NCI-H1694 treated with DMSO at 0.1 percent for 48 hours (cell line): ENCODE data around the gene ITGAX.
"Not testable (repeated sequence)": the region's sequence is repeated elsewhere in the genome, so short reads cannot be mapped to it uniquely, and the experiment has no call there.

ENCODE experiments used
- DNase-seq: peaks from one replicate; lab custom pipeline; 2025; lab: John Stamatoyannopoulos, UW

Gene ITGAX

DNA sequence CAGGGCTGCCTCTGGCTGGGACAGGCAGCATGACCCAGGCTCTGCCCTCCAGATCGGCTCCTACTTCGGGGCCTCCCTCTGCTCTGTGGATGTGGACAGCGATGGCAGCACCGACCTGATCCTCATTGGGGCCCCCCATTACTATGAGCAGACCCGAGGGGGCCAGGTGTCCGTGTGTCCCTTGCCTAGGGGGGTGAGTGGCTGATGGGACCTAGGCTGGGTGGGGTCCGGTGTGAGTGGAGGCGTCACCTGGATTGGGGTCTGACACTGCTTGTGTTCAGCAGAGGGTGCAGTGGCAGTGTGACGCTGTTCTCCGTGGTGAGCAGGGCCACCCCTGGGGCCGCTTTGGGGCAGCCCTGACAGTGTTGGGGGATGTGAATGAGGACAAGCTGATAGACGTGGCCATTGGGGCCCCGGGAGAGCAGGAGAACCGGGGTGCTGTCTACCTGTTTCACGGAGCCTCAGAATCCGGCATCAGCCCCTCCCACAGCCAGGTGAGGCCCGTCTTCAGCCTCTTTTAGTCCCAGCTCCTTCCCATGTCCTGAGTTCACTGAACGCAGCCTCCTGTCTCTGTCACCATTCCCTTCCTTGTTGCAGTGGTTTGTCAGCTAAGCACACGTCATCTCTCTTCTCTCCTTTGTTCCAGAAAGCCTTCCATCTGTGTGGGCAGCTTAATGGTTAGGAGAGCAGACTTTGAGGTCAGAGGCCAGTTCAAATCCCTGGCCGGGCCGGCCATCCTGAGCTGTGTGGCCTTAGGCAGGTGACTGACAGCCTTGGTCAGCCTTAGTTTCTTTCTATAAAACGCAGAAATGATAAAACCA, 56.3 kb downstream of the ITGAX start:
- DNase-seq, result no peak

DNA sequence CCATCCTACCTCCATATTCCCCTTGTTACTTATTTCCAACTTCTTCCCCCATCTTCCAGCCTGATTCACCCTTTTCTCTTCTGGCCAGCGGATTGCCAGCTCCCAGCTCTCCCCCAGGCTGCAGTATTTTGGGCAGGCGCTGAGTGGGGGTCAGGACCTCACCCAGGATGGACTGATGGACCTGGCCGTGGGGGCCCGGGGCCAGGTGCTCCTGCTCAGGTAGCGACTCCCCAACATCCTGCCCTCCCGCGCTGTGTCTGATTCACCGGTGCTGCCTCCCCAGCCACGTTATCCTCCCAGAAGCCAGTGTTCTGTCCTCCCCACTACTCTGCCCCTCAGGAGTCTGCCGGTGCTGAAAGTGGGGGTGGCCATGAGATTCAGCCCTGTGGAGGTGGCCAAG, 57.8 kb downstream of the ITGAX start:
- DNase-seq, result no peak

DNA sequence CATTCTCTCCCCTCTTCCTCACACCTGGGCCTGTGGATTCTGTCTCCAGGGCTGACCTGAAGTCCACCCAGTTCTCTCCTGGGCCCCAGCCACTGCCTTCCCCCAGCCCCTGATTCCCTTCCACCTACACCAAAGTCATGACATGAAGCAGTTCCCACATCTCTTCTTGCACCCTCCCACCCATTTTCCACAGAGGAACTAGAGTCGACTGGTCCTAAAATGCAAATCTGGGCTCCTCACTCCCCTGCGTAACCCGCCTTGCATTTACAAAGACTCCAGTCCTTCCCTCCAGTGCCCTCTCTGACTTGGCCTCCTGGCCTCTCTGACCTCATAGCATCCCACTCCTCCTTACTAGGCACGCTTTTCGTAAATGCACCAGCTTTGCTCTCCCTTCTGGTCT, 58.4 kb downstream of the ITGAX start:
- no peak for DNase-seq

DNA sequence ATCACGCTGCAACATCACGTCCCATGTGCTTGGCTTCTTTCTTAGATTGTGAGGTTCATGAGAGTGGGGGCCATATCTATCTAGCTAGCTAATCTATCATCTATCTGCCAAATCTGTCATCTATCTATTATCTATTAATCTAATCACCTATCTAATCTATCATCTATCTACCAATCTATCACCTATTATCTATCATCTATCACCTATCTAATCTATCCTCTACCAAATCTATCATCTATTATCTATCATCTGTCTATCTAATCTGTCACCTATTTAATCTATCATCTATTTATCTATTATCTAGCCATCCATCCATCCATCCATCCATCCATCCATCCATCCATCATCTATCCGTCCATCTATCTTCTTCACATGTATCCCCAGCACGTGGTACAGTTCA, 59.0 kb downstream of the ITGAX start:
- no peak for DNase-seq

DNA sequence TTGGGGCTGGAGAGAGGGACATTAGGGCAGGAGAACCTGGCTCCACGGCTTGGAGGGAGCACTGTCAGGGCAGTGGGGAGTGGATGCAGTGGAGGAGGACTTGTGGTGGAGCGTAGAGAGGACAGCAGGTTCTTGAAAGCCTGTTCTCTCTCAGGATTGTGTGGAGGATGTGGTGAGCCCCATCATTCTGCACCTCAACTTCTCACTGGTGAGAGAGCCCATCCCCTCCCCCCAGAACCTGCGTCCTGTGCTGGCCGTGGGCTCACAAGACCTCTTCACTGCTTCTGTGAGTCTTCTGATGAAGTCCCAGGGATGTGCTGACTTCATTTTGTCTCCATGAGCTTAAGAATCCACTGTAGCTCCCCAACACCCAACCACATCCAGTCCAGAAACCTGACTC, 59.7 kb downstream of the ITGAX start:
- no peak for DNase-seq

DNA sequence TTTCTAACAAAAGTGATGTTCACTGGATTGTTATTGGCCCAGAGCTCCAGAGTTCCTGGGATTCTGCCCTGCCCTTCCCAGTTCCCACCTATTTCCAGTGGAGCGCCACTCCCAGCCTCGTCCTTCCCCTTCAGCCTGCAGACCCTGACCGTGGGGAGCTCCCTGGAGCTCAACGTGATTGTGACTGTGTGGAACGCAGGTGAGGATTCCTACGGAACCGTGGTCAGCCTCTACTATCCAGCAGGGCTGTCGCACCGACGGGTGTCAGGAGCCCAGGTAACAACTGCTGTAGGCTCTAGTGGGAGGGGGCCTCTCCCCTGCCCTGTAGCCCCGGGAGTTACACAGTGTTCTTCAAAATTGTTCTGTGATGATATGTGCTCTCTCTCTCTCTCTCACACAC, 61.4 kb downstream of the ITGAX start:
- no peak for DNase-seq

DNA sequence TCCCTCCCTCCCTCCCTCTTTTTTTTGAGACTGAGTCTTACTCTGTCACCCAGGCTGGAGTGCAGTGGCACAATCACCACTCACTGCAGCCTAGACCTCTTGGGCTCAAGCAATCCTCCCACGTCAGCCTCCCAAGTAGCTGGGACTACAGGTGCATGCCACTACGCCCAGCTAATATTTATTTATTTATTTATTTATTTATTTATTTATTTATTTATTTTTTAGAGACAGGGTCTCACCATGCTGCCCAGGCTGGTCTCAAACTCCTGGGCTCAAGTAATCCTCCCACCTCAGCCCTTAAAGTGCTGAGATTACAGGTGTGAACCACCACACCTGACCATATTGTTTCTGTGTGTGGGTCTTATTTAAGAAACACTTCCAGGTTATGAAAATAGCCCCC, 62.1 kb downstream of the ITGAX start:
- DNase-seq, result not testable (repeated sequence)

DNA sequence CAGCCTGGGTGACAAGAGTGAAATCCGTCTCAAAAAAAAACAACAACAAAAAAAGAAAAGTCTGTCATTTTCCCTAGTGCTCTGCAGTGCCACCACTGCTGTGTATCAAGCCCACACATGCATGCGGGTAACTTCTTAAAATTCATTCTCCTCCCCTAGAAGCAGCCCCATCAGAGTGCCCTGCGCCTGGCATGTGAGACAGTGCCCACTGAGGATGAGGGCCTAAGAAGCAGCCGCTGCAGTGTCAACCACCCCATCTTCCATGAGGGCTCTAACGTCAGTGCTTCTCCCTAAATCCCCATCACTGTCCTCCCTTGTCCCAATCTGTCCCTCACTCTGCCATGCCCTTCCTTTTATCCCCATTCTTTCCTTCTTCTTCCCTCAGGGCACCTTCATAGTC, 62.9 kb downstream of the ITGAX start:
- DNase-seq, result no peak

DNA sequence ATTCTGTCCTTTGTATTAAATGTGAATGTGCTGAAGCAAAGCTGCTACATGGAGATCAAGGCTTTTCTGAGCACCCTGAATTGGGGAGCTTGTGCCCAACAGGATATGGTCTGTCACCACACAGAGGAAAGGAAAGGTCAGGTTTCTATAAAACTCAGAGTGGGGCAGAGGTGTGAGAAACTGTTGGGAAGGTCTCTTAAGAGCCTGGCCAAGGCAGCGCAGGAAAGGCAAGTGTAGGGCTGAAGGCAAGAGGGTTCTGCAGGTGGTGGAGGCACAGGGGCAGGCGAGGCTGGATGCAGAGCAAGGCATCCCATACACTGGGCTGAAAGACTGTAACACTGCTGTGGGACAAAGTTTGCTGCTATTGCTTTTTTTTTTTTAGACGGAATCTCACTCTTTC, 65.1 kb downstream of the ITGAX start:
- no peak for DNase-seq

DNA sequence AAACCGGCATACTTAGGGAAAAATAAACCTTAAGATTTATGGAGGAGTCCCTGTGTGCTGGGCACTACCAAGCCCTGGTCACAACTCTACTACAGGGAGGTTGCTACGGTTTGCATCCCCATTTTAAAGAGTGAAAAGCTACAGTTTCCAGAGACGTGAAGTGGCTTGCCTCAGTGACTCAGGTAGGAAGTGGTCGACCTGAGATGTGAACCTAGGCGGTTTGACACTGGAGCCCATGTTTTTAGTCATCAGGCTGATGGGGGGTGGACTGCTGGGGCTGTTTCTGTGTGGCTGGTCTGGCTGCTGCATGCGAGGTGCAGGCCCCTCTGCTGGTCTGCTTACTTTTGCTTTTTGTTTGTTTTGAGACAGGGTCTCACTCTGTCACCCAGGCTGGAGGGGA, 66.6 kb downstream of the ITGAX start:
- no peak for DNase-seq

DNA sequence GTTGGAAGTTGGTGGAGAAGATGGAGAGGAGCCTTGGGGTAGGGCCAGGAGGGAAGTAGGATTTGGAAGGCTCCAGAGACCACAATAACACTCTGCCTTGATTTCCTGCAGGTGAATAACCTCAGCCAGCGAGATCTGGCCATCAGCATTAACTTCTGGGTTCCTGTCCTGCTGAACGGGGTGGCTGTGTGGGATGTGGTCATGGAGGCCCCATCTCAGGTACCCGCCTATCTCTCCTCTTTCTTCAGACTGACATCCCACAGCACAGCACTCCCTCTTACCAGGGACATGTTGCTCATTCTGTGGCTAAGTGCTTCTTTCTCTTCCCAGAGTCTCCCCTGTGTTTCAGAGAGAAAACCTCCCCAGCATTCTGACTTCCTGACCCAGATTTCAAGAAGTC, 68.3 kb downstream of the ITGAX start:
- no peak for DNase-seq

DNA sequence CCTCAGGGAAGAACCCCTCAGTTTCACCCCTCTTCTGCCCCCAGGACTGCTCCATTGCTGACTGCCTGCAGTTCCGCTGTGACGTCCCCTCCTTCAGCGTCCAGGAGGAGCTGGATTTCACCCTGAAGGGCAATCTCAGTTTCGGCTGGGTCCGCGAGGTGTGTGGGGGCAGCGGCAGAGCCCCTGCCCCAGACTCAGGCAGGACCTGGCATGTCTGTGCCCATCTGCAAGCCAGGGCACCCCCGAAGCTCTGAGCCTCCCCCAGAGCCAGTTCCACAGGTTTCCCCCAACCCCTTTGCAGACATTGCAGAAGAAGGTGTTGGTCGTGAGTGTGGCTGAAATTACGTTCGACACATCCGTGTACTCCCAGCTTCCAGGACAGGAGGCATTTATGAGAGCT, 68.8 kb downstream of the ITGAX start:
- no peak for DNase-seq

DNA sequence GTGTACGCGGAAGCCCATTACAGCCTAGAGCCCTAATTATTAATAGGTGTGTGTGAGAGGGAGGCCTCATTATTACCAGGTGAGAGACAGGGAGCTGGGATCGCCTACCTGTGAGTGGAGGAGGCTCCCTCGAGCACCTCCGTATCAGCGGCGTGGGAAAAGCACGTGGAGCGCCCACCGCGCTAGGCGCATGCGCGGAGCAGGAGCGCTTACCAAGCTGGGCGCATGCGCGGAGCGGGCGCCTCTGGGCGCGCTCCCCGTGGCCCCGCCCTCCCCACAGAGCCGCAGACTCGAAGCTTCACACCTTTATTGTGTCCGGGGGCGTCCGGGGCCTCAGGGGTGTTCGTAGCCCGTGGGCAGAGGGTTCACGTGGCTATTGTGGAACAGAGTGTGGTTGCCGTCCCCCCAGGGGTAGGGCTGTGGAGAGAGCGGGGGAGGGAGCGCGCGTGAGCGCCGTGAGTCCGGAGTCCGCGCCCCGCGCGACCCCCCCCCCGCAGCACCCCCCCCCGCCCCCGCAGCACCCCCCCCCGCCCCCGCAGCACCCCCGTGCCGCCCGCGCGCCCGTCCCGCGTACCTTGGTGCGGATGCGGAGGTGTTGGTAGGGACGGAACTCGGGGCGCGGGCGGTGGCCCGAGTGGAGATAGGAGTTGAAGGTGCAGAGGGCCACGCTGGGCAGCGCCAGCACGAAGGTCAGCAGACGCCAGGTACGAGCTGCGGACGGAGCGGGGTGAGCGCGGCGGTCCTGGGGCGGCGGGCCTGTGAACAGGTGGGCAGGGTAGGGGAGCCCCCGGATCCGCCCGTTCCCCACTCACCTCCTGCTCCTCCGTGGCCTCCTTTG, 72.7 kb downstream of the ITGAX start:
- no peak for DNase-seq

DNA sequence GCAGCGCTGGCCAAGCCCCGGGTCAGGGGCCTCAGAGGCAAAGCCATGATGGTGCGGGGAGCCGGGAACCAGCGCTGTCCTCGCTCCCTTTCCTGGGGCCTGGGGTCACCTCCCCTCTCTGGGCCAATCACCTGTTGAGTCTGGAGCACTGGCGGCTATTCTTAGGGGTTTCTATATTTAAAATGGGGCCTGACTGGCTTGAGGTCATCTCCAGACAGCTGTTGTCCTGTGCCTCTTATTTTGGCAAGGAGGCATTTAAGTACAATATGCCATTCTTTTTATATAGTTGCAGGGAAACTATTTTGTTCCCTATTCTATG, 73.3 kb downstream of the ITGAX start, which contains the start of gene COX6A2:
Gene COX6A2, minus strand, starts transcription at position 82 of the 319 bp plus-strand sequence. Its CDS starts 35 bp downstream, at position 47.
- no peak for DNase-seq

DNA sequence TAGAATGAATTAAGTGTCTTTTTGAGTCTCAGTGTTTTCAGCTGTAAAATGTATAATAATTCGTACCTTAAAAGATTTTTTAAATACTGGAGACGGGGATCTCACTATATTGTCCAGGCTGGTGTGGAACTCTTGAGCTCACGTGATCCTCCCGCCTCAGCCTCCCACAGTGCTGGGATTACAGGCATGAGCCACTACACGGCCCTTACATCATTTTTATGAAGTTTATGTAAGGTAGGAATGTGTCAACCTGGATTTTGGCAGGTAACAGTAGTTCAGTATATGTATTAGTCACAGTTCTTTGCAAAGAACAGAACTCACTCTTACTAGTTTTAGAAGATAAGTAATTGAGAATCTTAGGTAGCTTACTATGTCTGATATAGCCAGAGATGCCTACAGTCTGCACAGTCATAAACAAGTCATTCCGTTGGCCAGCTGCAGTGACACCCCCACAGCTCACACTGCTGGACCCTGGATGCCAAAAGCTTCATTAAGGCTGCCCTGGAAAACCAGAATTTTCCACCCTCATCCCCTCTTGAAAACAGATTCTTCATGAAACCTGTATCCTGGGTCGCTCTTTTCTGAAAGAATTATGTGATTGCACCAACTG, 73.8 kb downstream of the ITGAX start:
- no peak for DNase-seq

DNA sequence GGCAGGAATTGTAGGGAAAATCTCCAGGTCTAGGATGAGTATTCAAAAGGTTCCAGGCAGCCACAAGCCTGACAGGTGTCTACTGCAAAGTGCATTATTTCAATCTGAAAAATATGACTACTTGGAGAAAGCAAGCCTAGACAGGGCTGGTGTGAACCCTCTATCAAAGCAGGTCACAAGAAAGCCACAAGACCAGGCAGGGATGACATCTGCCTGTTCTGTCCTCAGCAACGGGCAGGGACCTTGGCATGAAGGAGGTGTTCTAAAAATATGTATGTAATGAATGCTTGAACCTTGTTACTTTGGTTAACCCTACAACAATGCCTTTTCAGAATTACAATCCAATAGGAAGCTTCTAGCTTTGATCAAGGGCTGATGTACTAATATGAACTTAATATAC, 74.3 kb downstream of the ITGAX start:
- DNase-seq, result no peak

DNA sequence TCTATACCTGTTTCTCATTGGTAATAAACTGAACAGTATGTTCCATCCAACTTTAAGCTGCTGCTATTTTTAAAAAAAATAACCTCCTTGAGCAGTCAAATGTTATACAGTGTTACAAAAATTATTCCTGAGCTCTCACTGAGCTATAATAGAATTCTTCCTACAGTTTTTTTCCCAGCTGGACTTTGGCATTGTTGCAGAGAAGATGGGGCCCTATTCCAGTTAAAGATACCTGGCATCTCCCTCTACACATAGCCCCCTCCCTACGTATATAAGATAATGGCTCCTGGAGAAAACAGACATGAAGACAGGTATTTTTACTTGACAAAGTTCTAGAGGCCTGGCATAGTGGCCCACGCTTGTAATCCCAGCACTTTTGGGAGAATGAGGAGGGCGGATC, 74.8 kb downstream of the ITGAX start:
- no peak for DNase-seq

DNA sequence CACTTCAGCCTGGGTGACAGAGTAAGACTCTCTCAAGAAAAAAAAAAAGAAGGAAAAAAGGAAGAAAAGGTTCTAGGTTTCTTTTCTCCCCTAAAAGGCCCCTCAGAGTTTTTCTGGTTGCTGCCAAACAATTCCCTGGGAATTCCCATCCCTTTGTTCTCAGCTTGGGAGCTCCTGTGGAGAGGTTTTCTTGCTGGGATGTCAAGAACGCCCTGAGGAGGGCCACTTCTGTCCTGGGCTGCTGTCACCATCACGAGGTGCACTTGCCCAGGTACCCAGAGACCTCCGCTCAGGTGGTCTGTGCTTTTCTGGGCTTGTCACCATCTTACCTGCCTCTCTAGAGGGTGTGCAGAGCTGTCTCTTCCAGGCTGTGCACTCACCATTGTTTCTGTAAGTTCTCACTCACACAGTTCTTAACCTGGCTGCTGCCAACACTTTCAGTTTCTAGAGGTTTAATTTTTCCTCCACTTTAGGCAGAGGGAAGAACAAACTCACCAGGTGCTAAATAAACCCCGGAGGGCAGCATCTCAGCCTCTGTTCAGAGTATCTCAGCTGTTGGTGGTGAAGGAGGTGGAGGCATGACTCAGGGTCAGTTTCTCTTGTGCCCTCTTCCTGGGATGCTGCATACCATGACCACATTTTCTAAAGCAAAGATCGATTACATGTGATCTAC, 75.5 kb downstream of the ITGAX start:
- DNase-seq, result no peak
